Urothelium cell line (cell line): ENCODE data around the gene PHLDA2.
"Not testable (repeated sequence)": the region's sequence is repeated elsewhere in the genome, so short reads cannot be mapped to it uniquely, and the experiment has no call there.

Experiments used
- DNase-seq: peaks from one replicate; pipeline ENCODE4 v3.0.0; 2011; ENCODE audit warnings: low spot score, mixed read lengths
- FAIRE-seq: peaks from 2 replicates; lab custom pipeline; 2011; peaks lifted over from hg19 to GRCh38; lab: Jason Lieb, UNC

PHLDA2 gene

GRCh38 chr11:2945757-2946287, 16.6 kb upstream of the PHLDA2 start:
- FAIRE-seq (no peak), DNase-seq (no peak)

- FAIRE-seq (no peak), DNase-seq (no peak)
Measured at GRCh38 chr11:2945031-2945756, 16.0 kb upstream of the PHLDA2 start.

- FAIRE-seq = no peak
- DNase-seq = no peak
Measured at GRCh38 chr11:2944530-2944929, 15.3 kb upstream of the PHLDA2 start.

- FAIRE-seq = no peak
Measured at GRCh38 chr11:2943711-2944118, 14.5 kb upstream of the PHLDA2 start.

GRCh38 chr11:2942872-2943710, 13.9 kb upstream of the PHLDA2 start:
- FAIRE-seq (no peak), DNase-seq (no peak)

More at GRCh38 chr11:2943711-2944118, 14.5 kb upstream of the PHLDA2 start:
- DNase-seq = no peak

GRCh38 chr11:2942447-2942846, 13.2 kb upstream of the PHLDA2 start:
- DNase-seq (no peak), FAIRE-seq (no peak)

- no peak for FAIRE-seq
- DNase-seq = no peak
Measured at GRCh38 chr11:2940921-2941821, 12.0 kb upstream of the PHLDA2 start.

- DNase-seq = peak; percentile 78
- no peak for FAIRE-seq
Measured at GRCh38 chr11:2940147-2940920, 11.1 kb upstream of the PHLDA2 start.

- not testable (repeated sequence) for FAIRE-seq, DNase-seq
Measured at GRCh38 chr11:2938458-2939418, 9.5 kb upstream of the PHLDA2 start.

- FAIRE-seq, DNase-seq: not testable (repeated sequence)
Measured at GRCh38 chr11:2937641-2938457, 8.6 kb upstream of the PHLDA2 start.

GRCh38 chr11:2934611-2935239, 5.5 kb upstream of the PHLDA2 start:
- no peak for FAIRE-seq

GRCh38 chr11:2934021-2934550, 4.9 kb upstream of the PHLDA2 start:
- FAIRE-seq (no peak), DNase-seq (no peak)

More at GRCh38 chr11:2934611-2935239, 5.5 kb upstream of the PHLDA2 start:
- no peak for DNase-seq

GRCh38 chr11:2933375-2934020, 4.3 kb upstream of the PHLDA2 start:
- FAIRE-seq (no peak), DNase-seq (peak; percentile 74)

- FAIRE-seq (no peak), DNase-seq (no peak)
Measured at GRCh38 chr11:2932850-2933251, 3.6 kb upstream of the PHLDA2 start.

- FAIRE-seq = no peak
- no peak for DNase-seq
Measured at GRCh38 chr11:2931771-2932738, 2.8 kb upstream of the PHLDA2 start.

- no peak for FAIRE-seq
- no peak for DNase-seq
Measured at GRCh38 chr11:2931420-2931746, 2.2 kb upstream of the PHLDA2 start.
